HepG2 (cell line): Measurements from ENCODE around the gene LRRC25. TPM values are rescaled to one million over a fixed set of nuclear protein-coding genes. Genes with fewer than 3 reads are reported as not detected.

Source experiments
- BCLAF1 ChIP-seq: fragments of 450-650 bp; IDR thresholded peaks from 2 replicates; pipeline ENCODE4 v1.6.1; 2017; ENCODE audit warnings: mild to moderate bottlenecking
- ELF3 ChIP-seq: IDR thresholded peaks from 2 replicates; pipeline ENCODE4 v1.6.1; 2016; ENCODE audit warnings: missing genetic modification reagents, missing compliant biosample characterization
- MAZ ChIP-seq, 2 experiments: sonication (generic) in 1 of 2; formaldehyde crosslinking in 1 of 2; IDR thresholded peaks; 2 replicates each; pipeline versions ENCODE4 v1.5.0 to v1.6.1; 2012 to 2020; ENCODE audit warnings: low read depth in 2 of 2, mild to moderate bottlenecking in 2 of 2, borderline replicate concordance in 1 of 2, improper control_type of control experiment in 1 of 2, low read length in 1 of 2, missing genetic modification reagents in 1 of 2, moderate library complexity in 1 of 2
- PAX8 ChIP-seq: sonication (generic); formaldehyde crosslinking; IDR thresholded peaks from 2 replicates; pipeline ENCODE4 v1.8.0; 2022; ENCODE audit warnings: mild to moderate bottlenecking, missing genetic modification reagents, borderline replicate concordance
- PHF21A ChIP-seq: sonication (generic); formaldehyde crosslinking; IDR thresholded peaks from 2 replicates; pipeline ENCODE4 v1.5.0; 2020; ENCODE audit warnings: mild to moderate bottlenecking, missing genetic modification reagents
- SRSF1 ChIP-seq: fragments of 200-400 bp; formaldehyde crosslinking; optimal IDR thresholded peaks from 2 replicates; pipeline ENCODE3; 2017; ENCODE audit warnings: mild to moderate bottlenecking, low read depth, low read length, moderate library complexity
- TMF1 ChIP-seq: sonication (generic); formaldehyde crosslinking; IDR thresholded peaks from 2 replicates; pipeline ENCODE4 v1.8.1; 2022; ENCODE audit warnings: low read depth, missing genetic modification reagents
- ZBTB42 ChIP-seq: sonication (generic); formaldehyde crosslinking; IDR thresholded peaks from 2 replicates; pipeline ENCODE4 v1.5.0; 2020; ENCODE audit warnings: mild to moderate bottlenecking, missing genetic modification reagents
- ZBTB43 ChIP-seq: sonication (generic); formaldehyde crosslinking; conservative IDR thresholded peaks from 2 replicates; pipeline ENCODE4 v1.4.0; 2020; ENCODE audit warnings: missing genetic modification reagents
- ZNF234 ChIP-seq: sonication (generic); formaldehyde crosslinking; conservative IDR thresholded peaks from 2 replicates; pipeline ENCODE4 v1.5.1; 2020; ENCODE audit warnings: mild to moderate bottlenecking, missing genetic modification reagents
- ZNF446 ChIP-seq: sonication (generic); formaldehyde crosslinking; IDR thresholded peaks from 2 replicates; pipeline ENCODE4 v1.5.0; 2020; ENCODE audit warnings: mild to moderate bottlenecking, missing genetic modification reagents
- ZNF639 ChIP-seq: conservative IDR thresholded peaks from 2 replicates; pipeline ENCODE4 v1.6.1; 2018; ENCODE audit warnings: missing genetic modification reagents
- ZNF646 ChIP-seq: sonication (generic); formaldehyde crosslinking; IDR thresholded peaks from 2 replicates; pipeline ENCODE4 v1.9.0; 2021; ENCODE audit warnings: mild to moderate bottlenecking, missing genetic modification reagents
- ZNF784 ChIP-seq: sonication (generic); formaldehyde crosslinking; IDR thresholded peaks from 2 replicates; pipeline ENCODE4 v1.5.1; 2020; ENCODE audit warnings: missing genetic modification reagents, mild to moderate bottlenecking, borderline replicate concordance
- polyA plus RNA-seq, 8 experiments: library from polyadenylated mRNA; depleted of rRNA in 3 of 8; stranded (reverse) in 7 of 8; unstranded in 1 of 8; fragments of >200 nt; fragmentation: Illumina TruSeq in 4 of 8; extraction: Trizol in 4 of 8; gene quantifications; 2 replicates each; pipeline versions ENCODE4 v1.2.1 to v1.2.3, GENCODE V29; 2011 to 2016; ENCODE audit warnings: low read depth in 4 of 8, missing spikeins in 1 of 8, mixed read lengths in 1 of 8; ENCODE audit not compliant: insufficient read depth in 1 of 8
- total RNA-seq, 5 experiments: library from RNA; depleted of rRNA; stranded (reverse); fragments of >200 nt; fragmentation: Illumina TruSeq; extraction: Trizol; gene quantifications; 2 replicates each; pipeline ENCODE4 v1.2.3, GENCODE V29; 2016; ENCODE audit warnings: low read depth in 1 of 5

Gene LRRC25
- total and polyA plus RNA-seq, 2 of the 13 experiments (the other 11 are each of a cell fraction or from before 2014, with no cell fraction given) = 0.13 to 0.53 TPM

- TF ChIP-seq PAX8 (CRISPR knock-in tag) (no peak), ZNF234 (0 out of 2 replicates have a peak, but pooled peaks have one; percentile 46), ZNF446 (peak; percentile 72; the same call in 1 of the 2 replicates), ZBTB42 (CRISPR knock-in tag) (peak; percentile 66; the same call in 1 of the 2 replicates), ELF3 (CRISPR knock-in tag) (peak; percentile 59; the same call in 1 of the 2 replicates), TMF1 (CRISPR knock-in tag) (no peak), ZNF639 (peak; percentile 95), MAZ (IDR thresholded peaks at IDR 0.05; ENCODE audit: borderline replicate concordance, low read depth, low read length) (peak; percentile 65; the same call in 1 of the 2 replicates), MAZ (CRISPR knock-in tag; IDR thresholded peaks at IDR 0.05; ENCODE audit: low read depth) (no peak; the same call in 1 of the 2 replicates), BCLAF1 (no peak), ZNF784 (CRISPR knock-in tag) (peak; percentile 36; the same call in 1 of the 2 replicates), SRSF1 (peak; percentile 80), ZBTB43 (CRISPR knock-in tag) (no peak), PHF21A (CRISPR knock-in tag) (peak; percentile 64), ZNF646 (CRISPR knock-in tag) (peak; percentile 38; the same call in 1 of the 2 replicates)
Measured at GRCh38 chr19:18417250-18418028, 20.0 kb upstream of the LRRC25 start (continued).
